Posterior cingulate gyrus (tissue), 11 donors: ENCODE measurements around the gene EFCAB12.
"Not testable (repeated sequence)": the region's sequence is repeated elsewhere in the genome, so short reads cannot be mapped to it uniquely, and the experiment has no call there.

Experiments
- DNase-seq, 10 donors: peaks; one replicate each; pipeline versions ENCODE4 v3.0.0 to v3.0.0-alpha.2; 2020 to 2021; ENCODE audit warnings: mixed read lengths in 3 of 10
- intact Hi-C: fragments of 100-400 bp; cut with DNase I; formaldehyde crosslinking; loops from one replicate; pipeline ENCODE4 v1.15.1; 2023

EFCAB12 gene

GRCh38 chr3:129399895-129400357 lies 28.5 kb downstream of the EFCAB12 start:
- intact Hi-C loops: loop anchor here (5.0 kb wide), 1 partner anchor 37 kb away; the partner anchor contains the start of gene MBD4
- DNase-seq: peak in 1 of 10 donors; percentile 44

DNA sequence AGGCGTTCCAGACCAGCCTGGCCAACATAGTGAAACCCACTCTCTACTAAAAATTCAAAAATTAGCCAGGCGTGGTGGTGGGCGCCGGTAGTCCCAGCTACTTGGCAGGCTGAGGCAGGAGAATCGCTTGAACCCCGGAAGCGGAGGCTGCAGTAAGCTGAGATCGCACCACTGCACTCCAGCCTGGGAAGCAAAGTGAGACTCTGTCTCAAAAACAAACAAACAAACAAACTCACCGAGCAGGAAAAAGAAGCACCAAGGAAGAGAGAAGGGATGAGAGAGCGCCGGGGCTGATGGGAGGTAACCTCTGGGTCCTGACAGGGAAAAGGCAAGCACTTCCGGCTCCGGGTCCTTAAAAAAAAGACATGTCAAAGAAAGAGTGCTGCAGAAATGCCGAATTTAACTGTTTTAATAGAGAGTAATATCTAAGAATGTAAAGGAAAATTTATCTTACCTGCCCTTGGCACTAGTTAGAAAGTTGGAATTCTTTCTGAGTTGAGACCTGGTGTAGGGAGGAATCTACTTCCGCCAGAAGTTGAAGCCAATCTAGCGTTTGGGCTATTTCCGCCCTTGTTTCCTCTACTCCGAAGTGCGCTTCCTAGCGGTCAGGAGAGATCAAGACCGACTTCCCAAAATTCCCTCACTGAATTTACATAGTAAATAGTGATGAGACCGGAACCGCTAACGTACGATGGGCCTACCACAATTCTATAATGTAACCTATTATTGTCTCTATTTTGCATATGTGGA lies 29.1 kb downstream of the EFCAB12 start:
- intact Hi-C loops: loop anchor here (5.0 kb wide), 1 partner anchor 38 kb away; the partner anchor contains the start of gene MBD4

GRCh38 chr3:129398803-129399144 lies 29.7 kb downstream of the EFCAB12 start:
- intact Hi-C loops: loop anchor here (5.0 kb wide), 1 partner anchor 39 kb away; the partner anchor contains the start of gene MBD4
- DNase-seq: peak in 1 of 10 donors; percentile 81

More for the DNA sequence above, 29.1 kb downstream of the EFCAB12 start:
- peak in 9 of 10 donors; percentile 67 to 95 (median 75) for DNase-seq

GRCh38 chr3:129393760-129394564 lies 34.5 kb downstream of the EFCAB12 start:
- intact Hi-C loops, DNase-seq: not testable (repeated sequence)

DNA sequence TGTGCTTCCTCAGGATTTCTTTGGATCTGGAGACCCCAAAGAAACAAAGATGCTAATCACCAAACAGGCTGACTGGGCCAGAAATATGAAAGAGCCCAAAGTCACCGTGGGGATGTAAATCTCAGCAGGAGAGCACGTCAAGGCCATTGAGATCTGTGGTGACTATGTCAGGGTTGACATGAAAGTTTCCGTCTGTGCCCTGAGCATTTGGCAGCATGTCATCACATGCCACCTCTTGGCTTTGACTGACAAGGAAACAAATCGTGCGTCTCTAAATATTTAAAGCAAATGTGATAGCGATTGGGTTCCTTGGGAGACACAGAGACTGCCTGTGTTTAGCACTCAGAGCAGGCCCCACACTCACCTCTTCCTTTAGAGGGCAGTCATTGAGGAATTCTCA lies 35.2 kb downstream of the EFCAB12 start:
- intact Hi-C loops: no loop called here
- DNase-seq: no peak

GRCh38 chr3:129392106-129392887 lies 36.1 kb downstream of the EFCAB12 start:
- DNase-seq: peak in 1 of 10 donors; percentile 44
- intact Hi-C loops: not testable (repeated sequence)

DNA sequence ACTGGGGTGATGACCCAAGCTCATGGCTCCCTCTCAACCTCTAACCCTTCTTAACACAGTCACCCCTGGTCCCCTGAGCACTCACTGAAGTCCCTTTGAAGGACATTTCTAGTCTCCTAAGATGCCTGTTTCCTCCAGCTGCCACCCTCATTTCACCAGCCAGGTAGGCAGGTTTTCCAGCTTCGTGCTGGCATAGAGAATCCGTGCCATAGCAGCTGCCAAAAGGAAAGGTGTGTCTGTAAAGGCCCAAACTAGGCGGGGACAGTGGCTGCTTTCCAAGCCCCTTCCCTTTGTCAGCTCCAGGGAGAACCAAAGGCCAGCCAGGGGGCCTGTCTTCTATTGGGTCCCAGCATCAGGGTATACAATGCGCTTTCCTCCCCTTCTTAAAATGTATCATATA lies 36.9 kb downstream of the EFCAB12 start:
- DNase-seq, intact Hi-C loops: not testable (repeated sequence)

GRCh38 chr3:129389572-129389937 lies 38.9 kb downstream of the EFCAB12 start:
- no peak for DNase-seq

GRCh38 chr3:129388791-129389571 lies 39.5 kb downstream of the EFCAB12 start:
- intact Hi-C loops, DNase-seq: not testable (repeated sequence)

More at GRCh38 chr3:129389572-129389937, 38.9 kb downstream of the EFCAB12 start:
- intact Hi-C loops: no loop called here

DNA sequence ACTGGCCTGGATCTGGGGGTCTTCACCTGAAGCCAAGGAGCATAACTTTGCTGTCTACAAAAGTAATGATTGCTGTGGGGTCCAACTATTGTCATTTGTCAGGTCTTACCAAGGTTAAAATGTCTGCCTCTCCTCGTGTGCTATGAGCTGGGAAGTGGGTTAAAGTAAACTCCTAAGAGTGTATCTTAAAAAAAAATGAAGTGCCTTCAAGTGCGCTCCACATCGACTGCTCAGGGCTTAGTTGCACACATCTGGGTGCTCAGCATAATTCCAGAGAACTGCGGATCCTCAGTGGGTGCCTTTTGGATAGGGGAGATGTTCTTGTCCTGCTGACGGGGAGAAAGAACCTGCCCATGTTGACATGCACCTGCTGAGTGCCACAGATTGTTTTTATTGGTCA lies 40.9 kb downstream of the EFCAB12 start:
- intact Hi-C loops: no loop called here
- DNase-seq: peak in 1 of 10 donors; percentile 12

GRCh38 chr3:129386984-129387383 lies 41.5 kb downstream of the EFCAB12 start:
- intact Hi-C loops: no loop called here
- DNase-seq: peak in 1 of 10 donors; percentile 46

GRCh38 chr3:129385507-129385906 lies 42.9 kb downstream of the EFCAB12 start:
- peak in 1 of 10 donors; percentile 54 for DNase-seq
- intact Hi-C loops: not testable (repeated sequence)

DNA sequence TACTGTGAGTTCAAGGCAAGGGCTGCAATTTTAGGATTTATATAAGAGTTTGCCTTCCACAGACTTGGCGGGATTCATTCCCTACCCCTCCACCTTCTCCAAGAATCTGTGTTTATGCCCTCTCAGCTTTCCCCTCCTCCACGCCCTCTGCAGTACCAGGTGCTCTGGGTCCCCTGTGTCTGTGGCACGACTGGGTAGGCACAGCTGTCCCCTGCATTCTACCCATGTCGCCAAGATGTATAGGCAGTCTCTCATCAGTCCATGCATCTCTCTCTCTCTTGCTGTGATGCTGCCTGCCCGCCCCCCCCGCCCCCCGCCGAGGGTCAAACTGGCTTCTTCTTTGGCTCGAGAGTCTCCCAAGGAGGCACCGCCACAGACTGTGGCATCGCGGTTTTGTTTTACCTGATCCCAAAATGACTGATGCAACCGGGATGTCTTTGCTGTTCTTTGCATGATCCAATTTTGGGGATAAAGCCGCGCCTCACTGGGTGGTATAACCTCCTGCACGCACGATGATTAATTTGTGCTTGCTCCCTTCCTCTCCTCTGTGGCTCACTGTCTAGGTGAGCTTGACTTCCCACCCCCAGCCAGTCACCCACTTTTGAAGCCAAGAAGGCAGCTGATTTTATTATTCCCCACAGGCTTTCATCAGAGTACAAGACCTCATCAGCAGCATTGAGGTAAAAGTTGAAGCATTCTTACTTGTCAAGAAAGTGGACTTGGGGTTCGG lies 43.7 kb downstream of the EFCAB12 start:
- intact Hi-C loops: no loop called here
- DNase-seq: peak in 1 of 10 donors; percentile 28

GRCh38 chr3:129384103-129384502 lies 44.3 kb downstream of the EFCAB12 start:
- intact Hi-C loops: not testable (repeated sequence)
- peak in 1 of 10 donors; percentile 74 for DNase-seq

- intact Hi-C loops: no loop called here
Observed at GRCh38 chr3:129383292-129383860, 45.1 kb downstream of the EFCAB12 start.

GRCh38 chr3:129382366-129382765 lies 46.1 kb downstream of the EFCAB12 start:
- intact Hi-C loops: no loop called here

More at GRCh38 chr3:129383292-129383860, 45.1 kb downstream of the EFCAB12 start:
- DNase-seq: peak; percentile 28 to 96 (median 67)

GRCh38 chr3:129379582-129380358 lies 48.7 kb downstream of the EFCAB12 start:
- no peak for DNase-seq
- intact Hi-C loops: no loop called here

More at GRCh38 chr3:129382366-129382765, 46.1 kb downstream of the EFCAB12 start:
- DNase-seq: peak in 2 of 10 donors; percentile 33 to 88

- DNase-seq: no peak
- intact Hi-C loops: no loop called here
Observed at GRCh38 chr3:129378949-129379348, 49.5 kb downstream of the EFCAB12 start.
